ENCODE data around the gene CAMKK2. TPM values are rescaled to one million over a fixed set of nuclear protein-coding genes. Genes with fewer than 3 reads are reported as not detected.

Gene CAMKK2
- total RNA-seq, 1 experiment from 2014 or later = 24.7 TPM

GRCh38 chr12:121226399-121226798 lies 70.1 kb downstream of the CAMKK2 start:
- Mint-ChIP-seq H3K4me3 (no peak overlapping the region), H3K9me3 (no peaks in the 10 kb centered on the region), H3K36me3 (ENCODE audit: insufficient read depth in 1 of 3, low read depth in 3 of 3) (peaks cover 2 to 5% (median 3%) of the 10 kb centered on the region in 3 experiments; a peak in 5 of 7 replicates), H3K27ac (no peak overlapping the region), H3K4me1 (peaks cover 3 to 4% of the 10 kb centered on the region in 2 experiments; a peak in 3 of 4 replicates), H3K27me3 (ENCODE audit: low read depth) (no peaks in the 10 kb centered on the region)
- no peaks in the 10 kb centered on the region for H3K9me3 ChIP-seq (ENCODE audit: control insufficient read depth, low read depth, low read length)
- WGBS (ENCODE audit: extremely low coverage, insufficient read length, low lambda C conversion rate) = no CpG with 5 or more reads among the region's 8 CpGs
- no peak overlapping the region for H3K56ac ChIP-seq (ENCODE audit: insufficient read length, low read depth, low read length)
- no peak overlapping the region for H3K14ac ChIP-seq (ENCODE audit: insufficient read depth, low read length)
- H4K91ac ChIP-seq (ENCODE audit: insufficient read length, low read depth, low read length) = no peak overlapping the region
- DNase-seq = no peak
- H3K79me2 ChIP-seq (ENCODE audit: insufficient read depth, low read length) = no peaks in the 10 kb centered on the region
- H3K9ac ChIP-seq (ENCODE audit: extremely low read depth, insufficient read length, low read length) = no peak overlapping the region
- H3K4ac ChIP-seq (ENCODE audit: low read depth, low read length) = no peak overlapping the region
- no peak overlapping the region for H4K8ac ChIP-seq (replicated peaks; ENCODE audit: insufficient read length, low read depth, low read length)
- TF ChIP-seq CTCF (conservative IDR thresholded peaks at IDR 0.05) = no peak
- H3K27ac ChIP-seq (ENCODE audit: insufficient read length, low read depth, low read length) = no peak overlapping the region
- H2BK5ac ChIP-seq (ENCODE audit: insufficient read length, low read length) = no peak overlapping the region
- H3K23ac ChIP-seq (ENCODE audit: insufficient read length, low read depth, low read length) = no peak overlapping the region
- no peaks in the 10 kb centered on the region for H3K79me1 ChIP-seq (ENCODE audit: insufficient read depth, low read depth, low read length, poor library complexity, severe bottlenecking)
- H3K4me1 ChIP-seq (ENCODE audit: insufficient read depth, low read length) = no peaks in the 10 kb centered on the region
- H3K18ac ChIP-seq (ENCODE audit: insufficient read length, low read depth, low read length) = no peak overlapping the region
- no peak overlapping the region for H2BK12ac ChIP-seq (ENCODE audit: insufficient read length, low read depth, low read length)
- no peak overlapping the region for H3T11ph ChIP-seq (ENCODE audit: low read length)
- no peak overlapping the region for H3K4me2 ChIP-seq (ENCODE audit: insufficient read depth, insufficient read length, low read length)
- no peaks in the 10 kb centered on the region for H4K20me1 ChIP-seq (ENCODE audit: control insufficient read depth, insufficient read depth, insufficient read length)
- H3K23me2 ChIP-seq (ENCODE audit: insufficient read length, low read depth, low read length, poor library complexity, severe bottlenecking) = no peaks in the 10 kb centered on the region
- H2BK120ac ChIP-seq (ENCODE audit: low read depth, low read length, poor library complexity, severe bottlenecking) = no peak overlapping the region
- H2AK5ac ChIP-seq (ENCODE audit: insufficient read length, low read length) = no peak overlapping the region
- H4K5ac ChIP-seq (ENCODE audit: insufficient read length, low read depth, low read length) = no peak overlapping the region
- no peak overlapping the region for H2BK15ac ChIP-seq (ENCODE audit: low read depth, low read length)
- H2AFZ ChIP-seq (ENCODE audit: low read length) = no peak overlapping the region
- H3K27me3 ChIP-seq (ENCODE audit: insufficient read depth, low read length) = no peaks in the 10 kb centered on the region
- H2BK20ac ChIP-seq (ENCODE audit: low read depth, low read length, poor library complexity, severe bottlenecking) = no peak overlapping the region
